Neural cell (in vitro differentiated cells): ENCODE results near the gene MTLN. TPM values are rescaled to one million over a fixed set of nuclear protein-coding genes. Genes with fewer than 3 reads are reported as not detected.
"Not testable (repeated sequence)": the region's sequence is repeated elsewhere in the genome, so short reads cannot be mapped to it uniquely, and the experiment has no call there.

ENCODE experiments used
- H2AFZ ChIP-seq: fragments of 200-600, 300-800 bp; sonication (generic), shearing (Covaris generic); 2 replicates; pipeline ENCODE4 v1.6.0; 2014; ENCODE audit warnings: low read depth, mild to moderate bottlenecking, antibody characterized with exemption, low read length, moderate library complexity
- H3F3A ChIP-seq: fragments of 200-600 bp; shearing (Covaris generic); 2 replicates; pipeline ENCODE4 v1.6.1; 2016; ENCODE audit warnings: mild to moderate bottlenecking, moderate library complexity, mixed read lengths, antibody characterized with exemption, low read length; ENCODE audit not compliant: insufficient read depth, poor library complexity, severe bottlenecking
- H3K27ac ChIP-seq: fragments of 200-600, 300-800 bp; sonication (generic), shearing (Covaris generic); 2 replicates; pipeline ENCODE4 v1.5.1; 2014; ENCODE audit warnings: mild to moderate bottlenecking, low read length, moderate library complexity
- H3K27me3 ChIP-seq: fragments of 300-800, 200-600 bp; sonication (generic), shearing (Covaris generic); 2 replicates; pipeline ENCODE4 v1.6.0; 2014; ENCODE audit warnings: mild to moderate bottlenecking, low read depth, low read length, moderate library complexity; ENCODE audit not compliant: insufficient read depth
- H3K36me3 ChIP-seq: fragments of 300-800, 200-600 bp; sonication (generic), shearing (Covaris generic); 2 replicates; pipeline ENCODE4 v1.5.1; 2014; ENCODE audit warnings: mild to moderate bottlenecking, antibody characterized with exemption, low read length, moderate library complexity; ENCODE audit not compliant: insufficient read depth
- H3K4me2 ChIP-seq: fragments of 300-800, 200-600 bp; sonication (generic), shearing (Covaris generic); 2 replicates; pipeline ENCODE4 v1.6.0; 2014; ENCODE audit warnings: mild to moderate bottlenecking, low read length
- H3K4me3 ChIP-seq: fragments of 300-800, 200-600 bp; sonication (generic), shearing (Covaris generic); 2 replicates; pipeline ENCODE4 v1.5.1; 2014; ENCODE audit warnings: mild to moderate bottlenecking, low read length, moderate library complexity
- H3K79me2 ChIP-seq: fragments of 200-600 bp; shearing (Covaris generic); replicated peaks from 2 replicates; pipeline ENCODE4 v1.6.0; 2014; ENCODE audit warnings: mild to moderate bottlenecking, low read length, moderate library complexity; ENCODE audit not compliant: insufficient read depth
- H3K9ac ChIP-seq: fragments of 300-800, 200-600 bp; sonication (generic), shearing (Covaris generic); 2 replicates; pipeline ENCODE4 v1.6.1; 2016; ENCODE audit warnings: mild to moderate bottlenecking, low read length, mixed read lengths
- H3K9me2 ChIP-seq: fragments of 200-600 bp; shearing (Covaris generic); 2 replicates; pipeline ENCODE4 v1.6.1; 2016; ENCODE audit warnings: mild to moderate bottlenecking, low read length, mixed read lengths; ENCODE audit not compliant: insufficient read depth
- H3K9me3 ChIP-seq: fragments of 200-600, 300-800 bp; sonication (generic), shearing (Covaris generic); 2 replicates; pipeline ENCODE4 v1.6.1; 2016; ENCODE audit warnings: mild to moderate bottlenecking, mixed run types, low read length, moderate library complexity, mixed read lengths
- H4K20me1 ChIP-seq: fragments of 200-600 bp; shearing (Covaris generic); 2 replicates; pipeline ENCODE4 v1.6.1; 2016; ENCODE audit warnings: mild to moderate bottlenecking, mixed run types; ENCODE audit not compliant: insufficient read depth
- CTCF ChIP-seq: fragments of 450-650 bp; IDR thresholded peaks from 2 replicates; pipeline ENCODE4 v1.5.1; 2014; ENCODE audit warnings: antibody characterized with exemption, mild to moderate bottlenecking, moderate library complexity; ENCODE audit not compliant: poor library complexity, severe bottlenecking
- EP300 ChIP-seq: fragments of 450-650 bp; conservative IDR thresholded peaks from 2 replicates; pipeline ENCODE4 v1.6.1; 2014; ENCODE audit warnings: antibody characterized with exemption, mild to moderate bottlenecking, moderate library complexity; ENCODE audit not compliant: poor library complexity, severe bottlenecking
- EZH2 ChIP-seq: fragments of 200-600, 300-800 bp; shearing (Covaris generic), sonication (generic); IDR thresholded peaks from 2 replicates; pipeline ENCODE4 v1.6.1; 2014; ENCODE audit warnings: antibody characterized with exemption, low read length, borderline replicate concordance, mild to moderate bottlenecking; ENCODE audit not compliant: insufficient read depth, poor library complexity, severe bottlenecking
- MXI1 ChIP-seq: fragments of 450-650 bp; conservative IDR thresholded peaks from 2 replicates; pipeline ENCODE4 v1.6.1; 2014; ENCODE audit warnings: antibody characterized with exemption, mild to moderate bottlenecking; ENCODE audit not compliant: poor library complexity, severe bottlenecking
- POLR2AphosphoS5 ChIP-seq: IDR thresholded peaks from 2 replicates; pipeline ENCODE4 v1.6.1; 2012
- RAD21 ChIP-seq: fragments of 450-650 bp; conservative IDR thresholded peaks from 2 replicates; pipeline ENCODE4 v1.6.1; 2014; ENCODE audit warnings: antibody characterized with exemption, mild to moderate bottlenecking, moderate library complexity
- SMC3 ChIP-seq: fragments of 450-650 bp; conservative IDR thresholded peaks from 2 replicates; pipeline ENCODE4 v1.6.1; 2014; ENCODE audit warnings: antibody characterized with exemption, mild to moderate bottlenecking, moderate library complexity; ENCODE audit not compliant: poor library complexity
- TAF1 ChIP-seq: IDR thresholded peaks from 2 replicates; pipeline ENCODE4 v1.6.1; 2012; ENCODE audit warnings: low read depth
- polyA plus RNA-seq: library from polyadenylated mRNA; depleted of rRNA; stranded (reverse); fragments of >200 nt; gene quantifications from 2 replicates; pipeline ENCODE4 v1.2.3, GENCODE V29; 2014
- TF ChIP-seq, protein P1 (sequence below): IDR thresholded peaks from 2 replicates; pipeline ENCODE4 v1.6.1; 2012; ENCODE audit warnings: borderline replicate concordance

MTLN gene
- polyA plus RNA-seq, 1 donor from 2014 or later = 55.6 TPM

DNA sequence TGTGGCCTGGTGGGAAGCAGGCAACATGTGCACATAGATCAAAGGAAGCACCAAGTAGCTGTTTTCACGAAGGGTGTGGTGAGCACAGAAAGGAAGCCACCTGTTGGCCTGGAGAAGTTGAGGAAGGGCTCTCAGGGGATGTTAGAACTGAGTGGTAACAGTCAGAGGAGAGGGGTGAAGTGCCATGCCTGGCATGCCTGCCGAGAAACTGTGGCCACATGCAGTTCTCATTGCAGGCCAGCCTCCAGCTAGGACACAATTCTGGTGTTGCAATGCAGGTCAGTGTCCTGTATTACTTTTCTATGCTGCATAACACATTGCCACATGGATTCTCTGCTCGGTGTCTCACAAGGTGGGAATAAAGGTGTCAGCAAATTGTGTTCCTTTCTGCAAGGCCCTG lies 30.9 kb upstream of the MTLN start:
- not testable (repeated sequence) for H3K9me2 ChIP-seq, H3K9me3 ChIP-seq, H3K4me3 ChIP-seq, H3F3A ChIP-seq, H3K36me3 ChIP-seq, H4K20me1 ChIP-seq, H3K27ac ChIP-seq, H3K27me3 ChIP-seq, H2AFZ ChIP-seq, H3K9ac ChIP-seq, H3K79me2 ChIP-seq, H3K4me2 ChIP-seq

- H3F3A ChIP-seq, H3K27me3 ChIP-seq, H3K27ac ChIP-seq, H3K36me3 ChIP-seq, H2AFZ ChIP-seq, H3K4me2 ChIP-seq, H3K9me2 ChIP-seq, H3K4me3 ChIP-seq, H4K20me1 ChIP-seq, H3K9me3 ChIP-seq, H3K9ac ChIP-seq, H3K79me2 ChIP-seq: not testable (repeated sequence)
Measured at GRCh38 chr2:110234514-110234913, 22.2 kb upstream of the MTLN start.

- H3K79me2 ChIP-seq = not testable (repeated sequence)
Measured at GRCh38 chr2:110229886-110230285, 17.5 kb upstream of the MTLN start.

GRCh38 chr2:110222626-110223025 lies 10.3 kb upstream of the MTLN start:
- H3K9me2 ChIP-seq, H3K4me2 ChIP-seq, H3K27ac ChIP-seq, H4K20me1 ChIP-seq, H3K9ac ChIP-seq, H3K79me2 ChIP-seq, H2AFZ ChIP-seq, H3K27me3 ChIP-seq, H3K4me3 ChIP-seq, H3F3A ChIP-seq, H3K36me3 ChIP-seq, H3K9me3 ChIP-seq: not testable (repeated sequence)

More at GRCh38 chr2:110229886-110230285, 17.5 kb upstream of the MTLN start:
- H3K4me2 ChIP-seq, H2AFZ ChIP-seq, H3K27ac ChIP-seq, H3K9me3 ChIP-seq, H3K27me3 ChIP-seq, H3K9me2 ChIP-seq, H3K4me3 ChIP-seq, H3K9ac ChIP-seq, H3K36me3 ChIP-seq, H4K20me1 ChIP-seq, H3F3A ChIP-seq: not testable (repeated sequence)

- Histone ChIP-seq H4K20me1 (no peaks in the 10 kb centered on the region), H3F3A (no peaks in the 10 kb centered on the region), H3K9me3 (no peaks in the 10 kb centered on the region), H3K27ac (no peak overlapping the region), H3K27me3 (no peaks in the 10 kb centered on the region), H3K4me3 (no peak overlapping the region), H3K4me2 (no peak overlapping the region), H3K9ac (no peak overlapping the region), H3K79me2 (no peaks in the 10 kb centered on the region), H3K9me2 (no peaks in the 10 kb centered on the region), H2AFZ (no peak overlapping the region), H3K36me3 (no peaks in the 10 kb centered on the region)
- no peak for TF ChIP-seq RAD21
- TF ChIP-seq EZH2 = no peak
- no peak for TF ChIP-seq MXI1
- no peak for TF ChIP-seq TAF1
- TF ChIP-seq POLR2AphosphoS5 = no peak
- no peak for TF ChIP-seq CTCF
- no peak for TF ChIP-seq EP300
- TF ChIP-seq, protein P1, sequence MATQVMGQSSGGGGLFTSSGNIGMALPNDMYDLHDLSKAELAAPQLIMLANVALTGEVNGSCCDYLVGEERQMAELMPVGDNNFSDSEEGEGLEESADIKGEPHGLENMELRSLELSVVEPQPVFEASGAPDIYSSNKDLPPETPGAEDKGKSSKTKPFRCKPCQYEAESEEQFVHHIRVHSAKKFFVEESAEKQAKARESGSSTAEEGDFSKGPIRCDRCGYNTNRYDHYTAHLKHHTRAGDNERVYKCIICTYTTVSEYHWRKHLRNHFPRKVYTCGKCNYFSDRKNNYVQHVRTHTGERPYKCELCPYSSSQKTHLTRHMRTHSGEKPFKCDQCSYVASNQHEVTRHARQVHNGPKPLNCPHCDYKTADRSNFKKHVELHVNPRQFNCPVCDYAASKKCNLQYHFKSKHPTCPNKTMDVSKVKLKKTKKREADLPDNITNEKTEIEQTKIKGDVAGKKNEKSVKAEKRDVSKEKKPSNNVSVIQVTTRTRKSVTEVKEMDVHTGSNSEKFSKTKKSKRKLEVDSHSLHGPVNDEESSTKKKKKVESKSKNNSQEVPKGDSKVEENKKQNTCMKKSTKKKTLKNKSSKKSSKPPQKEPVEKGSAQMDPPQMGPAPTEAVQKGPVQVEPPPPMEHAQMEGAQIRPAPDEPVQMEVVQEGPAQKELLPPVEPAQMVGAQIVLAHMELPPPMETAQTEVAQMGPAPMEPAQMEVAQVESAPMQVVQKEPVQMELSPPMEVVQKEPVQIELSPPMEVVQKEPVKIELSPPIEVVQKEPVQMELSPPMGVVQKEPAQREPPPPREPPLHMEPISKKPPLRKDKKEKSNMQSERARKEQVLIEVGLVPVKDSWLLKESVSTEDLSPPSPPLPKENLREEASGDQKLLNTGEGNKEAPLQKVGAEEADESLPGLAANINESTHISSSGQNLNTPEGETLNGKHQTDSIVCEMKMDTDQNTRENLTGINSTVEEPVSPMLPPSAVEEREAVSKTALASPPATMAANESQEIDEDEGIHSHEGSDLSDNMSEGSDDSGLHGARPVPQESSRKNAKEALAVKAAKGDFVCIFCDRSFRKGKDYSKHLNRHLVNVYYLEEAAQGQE = no peak
- no peak for TF ChIP-seq SMC3
Measured at GRCh38 chr2:110221938-110222337, 9.6 kb upstream of the MTLN start.
